Adrenal gland (tissue), 12 donors: ENCODE measurements around the gene FAM89B. TPM values are rescaled to one million over a fixed set of nuclear protein-coding genes. Genes with fewer than 3 reads are reported as not detected.

ENCODE experiments used
- DNase-seq, 7 donors: peaks; one replicate each; pipeline ENCODE4 v3.0.0-alpha.2; 2019 to 2020
- H3K27ac ChIP-seq, 5 donors: fragments of 200-600 bp; sonication (generic) in 4 of 5; 1 replicate in 3 of 5; 2 replicates in 2 of 5; pipeline versions ENCODE4 v1.5.1 to v1.8.0; 2016 to 2020; ENCODE audit warnings: mild to moderate bottlenecking in 1 of 5
- H3K27me3 ChIP-seq: fragments of 200-600 bp; 2 replicates; pipeline ENCODE4 v1.8.0; 2021
- H3K36me3 ChIP-seq, 2 donors: fragments of 200-600 bp; replicated peaks in 1 of 2; 1 replicate in 1 of 2; 2 replicates in 1 of 2; pipeline versions ENCODE4 v1.5.1 to v1.8.0; 2018 to 2022
- H3K4me1 ChIP-seq, 2 donors: fragments of 200-600 bp; replicated peaks in 1 of 2; 1 replicate in 1 of 2; 2 replicates in 1 of 2; pipeline versions ENCODE4 v1.5.1 to v1.8.0; 2018 to 2021
- H3K4me3 ChIP-seq, 4 donors: fragments of 200-600 bp; sonication (generic) in 3 of 4; one replicate each; pipeline ENCODE4 v1.5.1; 2016 to 2018
- H3K9me3 ChIP-seq, 3 donors: fragments of 200-600 bp; sonication (generic) in 1 of 3; replicated peaks in 1 of 3; 1 replicate in 2 of 3; 2 replicates in 1 of 3; pipeline versions ENCODE4 v1.5.1 to v1.8.0; 2016 to 2021
- POLR2A ChIP-seq, 2 donors: fragments of 450-650 bp; IDR thresholded peaks; one replicate each; pipeline ENCODE4 v1.6.1; 2017; ENCODE audit warnings: antibody characterized with exemption in 2 of 2, mild to moderate bottlenecking in 2 of 2, moderate library complexity in 1 of 2
- WGBS, 4 donors: extraction: QIAGEN DNeasy Blood & Tissue Kit in 2 of 4; methylation state at CpG; one replicate each; pipeline versions ENCODE4 v1.1.5 to v1.1.7; 2013 to 2017; 5-methylcytosine and 5-hydroxymethylcytosine counted together
- intact Hi-C, 2 donors: fragments of 100-400 bp; cut with DNase I; formaldehyde crosslinking; loops; one replicate each; pipeline versions ENCODE4 v1.14.1 to v1.15.0; 2022 to 2023
- polyA plus RNA-seq, 3 donors: library from polyadenylated mRNA; stranded (reverse); fragments of 200-250 nt in 2 of 3; fragments of 350-450 nt in 1 of 3; fragmentation: Illumina TruSeq in 1 of 3; extraction: RNeasy Lipid Tissue Mini Kit (QIAGEN cat#74804) in 1 of 3; gene quantifications; one replicate each; pipeline ENCODE4 v1.2.3, GENCODE V29; 2013 to 2014
- total RNA-seq, 9 donors: library from RNA; depleted of rRNA in 4 of 9; stranded (reverse); fragments of >200 nt in 4 of 9; fragments of 120-200 nt in 1 of 9; fragmentation: NEBNext Ultra II Directional in 1 of 9; extraction: Animal tissue kit (Norgen Biotek cat#: 25700) in 1 of 9; gene quantifications; one replicate each; pipeline versions ENCODE4 v1.1.0 to v1.2.4, GENCODE V29; 2013 to 2023
- TF ChIP-seq, protein P1 (sequence below), 6 experiments: fragments of 450-650 bp in 4 of 6; fragments of 200-600 bp in 2 of 6; sonication (generic) in 1 of 6; IDR thresholded peaks; 1 replicate in 5 of 6; 2 replicates in 1 of 6; pipeline versions ENCODE4 v1.5.1 to v1.8.0; 2016 to 2021; ENCODE audit warnings: antibody characterized with exemption in 6 of 6, mild to moderate bottlenecking in 2 of 6, moderate library complexity in 1 of 6
- donor health status: healthy with polysubstance abuse.
- donor health status: Bipolar disorder and iron deficiency.
- donor health status: DM: yes; HTN: yes; CAD: no.
- donor health status: DM: no; HTN: no; CAD: no.
- donor health status: DM: no; HTN: no; CAD: no.
- donor health status: DM: yes; HTN: yes; CAD: no.

FAM89B gene
- total and polyA plus RNA-seq, 12 donors: 7.0 to 77.1 (median 45.9) TPM

DNA sequence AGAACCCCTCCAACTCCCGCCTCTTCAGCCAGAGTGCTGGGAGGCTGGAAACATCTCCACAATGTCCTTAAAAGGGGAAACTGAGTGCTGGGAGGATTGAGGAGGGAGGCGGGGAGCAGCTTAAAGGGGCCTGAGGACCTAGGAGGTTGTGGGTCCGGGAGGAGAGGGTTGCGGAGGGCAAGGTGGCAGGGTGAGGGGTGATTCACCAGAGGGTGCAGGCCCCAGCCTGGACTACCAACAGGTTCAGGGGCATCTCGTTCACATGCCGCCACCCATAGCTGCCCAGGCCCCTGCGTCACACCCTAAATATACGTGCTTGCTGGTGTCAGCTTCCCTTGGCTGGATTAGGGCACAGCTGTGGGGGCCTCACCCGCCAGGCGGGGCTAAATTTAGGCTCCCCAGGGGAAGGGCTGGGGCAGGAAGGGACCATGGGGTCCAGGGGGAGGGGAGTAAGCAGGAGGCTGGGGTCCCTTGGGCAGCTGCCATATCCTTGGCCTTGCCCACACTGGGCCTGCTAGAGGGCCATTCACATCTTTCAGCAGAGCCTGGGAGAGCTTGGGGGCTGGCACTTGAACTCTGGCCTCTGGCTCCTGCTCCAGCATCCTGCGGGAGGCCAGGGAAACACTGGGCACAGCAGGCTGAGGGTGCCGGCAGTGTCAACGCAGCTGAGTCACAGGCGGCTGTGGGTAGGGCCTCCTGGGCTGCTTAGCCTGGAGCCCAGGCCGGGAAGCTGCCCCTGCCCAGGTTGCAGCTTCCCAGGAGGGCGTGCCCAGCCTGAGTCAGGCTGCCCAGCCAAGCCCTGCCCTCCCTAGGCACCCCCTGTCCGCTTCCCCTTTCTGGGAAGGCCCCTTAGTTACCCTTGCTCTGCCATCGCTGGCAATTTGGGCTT, 4.8 kb downstream of the FAM89B start:
- no peak for TF ChIP-seq POLR2A (IDR thresholded peaks at IDR 0.05)
- H3K4me1 ChIP-seq: peaks cover 25 to 43% of the 10 kb centered on the region in 2 donors
- H3K27me3 ChIP-seq: no peaks in the 10 kb centered on the region
- intact Hi-C loops: no loop called here
- H3K4me3 ChIP-seq: peak overlapping the region in 2 of 4 donors; percentile 29 to 63
- 44 to 51% (median 45%) methylated on average over 10 to 18 of the region's 18 CpGs for WGBS, 4 donors
- H3K36me3 ChIP-seq: peaks cover 0 to 30% of the 10 kb centered on the region in 2 donors
- DNase-seq: peak in 6 of 7 donors; percentile 72 to 81 (median 79)
- no peaks in the 10 kb centered on the region for H3K9me3 ChIP-seq
- peak overlapping the region; percentile 11 to 96 (median 79) for H3K27ac ChIP-seq

DNA sequence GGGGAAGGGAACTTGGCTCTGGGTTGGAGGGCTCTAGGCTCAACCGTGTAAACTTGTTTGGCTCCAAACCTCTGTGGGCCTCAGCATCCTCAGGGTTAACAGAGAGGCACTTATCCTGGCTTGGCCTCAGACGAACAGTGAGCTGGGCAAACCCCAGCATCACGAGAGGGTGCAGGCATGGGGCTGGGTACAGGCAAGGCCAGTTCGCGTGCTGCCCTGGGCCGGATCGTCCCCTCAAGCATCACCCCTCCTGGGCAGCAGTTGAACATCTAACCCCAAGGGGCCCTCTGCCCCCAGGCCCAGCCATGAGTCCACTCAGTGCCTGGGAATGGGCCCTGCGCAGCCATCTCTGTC, 5.4 kb downstream of the FAM89B start:
- intact Hi-C loops: no loop called here
- H3K36me3 ChIP-seq: peaks cover 0 to 30% of the 10 kb centered on the region in 2 donors
- WGBS, 4 donors: 53 to 76% (median 59%) methylated on average over 4 to 8 of the region's 8 CpGs
- no peak for TF ChIP-seq POLR2A (IDR thresholded peaks at IDR 0.05)
- TF ChIP-seq, protein P1, sequence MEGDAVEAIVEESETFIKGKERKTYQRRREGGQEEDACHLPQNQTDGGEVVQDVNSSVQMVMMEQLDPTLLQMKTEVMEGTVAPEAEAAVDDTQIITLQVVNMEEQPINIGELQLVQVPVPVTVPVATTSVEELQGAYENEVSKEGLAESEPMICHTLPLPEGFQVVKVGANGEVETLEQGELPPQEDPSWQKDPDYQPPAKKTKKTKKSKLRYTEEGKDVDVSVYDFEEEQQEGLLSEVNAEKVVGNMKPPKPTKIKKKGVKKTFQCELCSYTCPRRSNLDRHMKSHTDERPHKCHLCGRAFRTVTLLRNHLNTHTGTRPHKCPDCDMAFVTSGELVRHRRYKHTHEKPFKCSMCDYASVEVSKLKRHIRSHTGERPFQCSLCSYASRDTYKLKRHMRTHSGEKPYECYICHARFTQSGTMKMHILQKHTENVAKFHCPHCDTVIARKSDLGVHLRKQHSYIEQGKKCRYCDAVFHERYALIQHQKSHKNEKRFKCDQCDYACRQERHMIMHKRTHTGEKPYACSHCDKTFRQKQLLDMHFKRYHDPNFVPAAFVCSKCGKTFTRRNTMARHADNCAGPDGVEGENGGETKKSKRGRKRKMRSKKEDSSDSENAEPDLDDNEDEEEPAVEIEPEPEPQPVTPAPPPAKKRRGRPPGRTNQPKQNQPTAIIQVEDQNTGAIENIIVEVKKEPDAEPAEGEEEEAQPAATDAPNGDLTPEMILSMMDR (IDR thresholded peaks at IDR 0.05): no peak
- H3K4me1 ChIP-seq: peaks cover 24 to 41% of the 10 kb centered on the region in 2 donors
- H3K27me3 ChIP-seq: no peaks in the 10 kb centered on the region
- H3K27ac ChIP-seq: peak overlapping the region in 3 of 5 donors; percentile 71 to 96 (median 94)
- DNase-seq: no peak
- no peaks in the 10 kb centered on the region for H3K9me3 ChIP-seq
- H3K4me3 ChIP-seq: peak overlapping the region in 1 of 4 donors; percentile 63

DNA sequence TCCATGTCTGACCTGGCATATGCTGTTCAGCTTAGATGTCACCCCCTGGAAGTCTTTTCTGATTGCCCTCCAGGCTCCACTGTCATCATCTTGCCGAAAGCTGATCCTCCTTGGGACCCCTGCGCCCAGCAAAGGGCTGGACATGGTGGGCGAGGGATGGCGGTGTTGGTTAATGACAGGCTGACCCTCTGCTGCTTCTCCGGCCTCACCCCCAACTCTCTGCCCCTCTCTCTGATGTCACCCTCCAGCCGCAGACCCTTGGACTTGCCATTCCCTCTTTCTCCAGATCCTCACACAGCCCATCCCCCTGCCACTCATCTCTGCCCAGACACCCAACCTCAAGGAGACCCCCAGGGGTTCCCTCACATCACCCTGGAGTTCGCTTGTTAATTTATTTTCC, 5.8 kb downstream of the FAM89B start:
- no peak for TF ChIP-seq POLR2A (IDR thresholded peaks at IDR 0.05)
- Histone ChIP-seq H3K27ac (peak overlapping the region in 2 of 5 donors; percentile 94 to 96), H3K4me1 (peaks cover 20 to 39% of the 10 kb centered on the region in 2 donors), H3K27me3 (no peaks in the 10 kb centered on the region), H3K4me3 (no peak overlapping the region), H3K36me3 (peaks cover 0 to 30% of the 10 kb centered on the region in 2 donors), H3K9me3 (no peaks in the 10 kb centered on the region)
- no peak for DNase-seq
- intact Hi-C loops: no loop called here
- 83 to 91% (median 90%) methylated on average over 7 of the region's 7 CpGs for WGBS, 4 donors

DNA sequence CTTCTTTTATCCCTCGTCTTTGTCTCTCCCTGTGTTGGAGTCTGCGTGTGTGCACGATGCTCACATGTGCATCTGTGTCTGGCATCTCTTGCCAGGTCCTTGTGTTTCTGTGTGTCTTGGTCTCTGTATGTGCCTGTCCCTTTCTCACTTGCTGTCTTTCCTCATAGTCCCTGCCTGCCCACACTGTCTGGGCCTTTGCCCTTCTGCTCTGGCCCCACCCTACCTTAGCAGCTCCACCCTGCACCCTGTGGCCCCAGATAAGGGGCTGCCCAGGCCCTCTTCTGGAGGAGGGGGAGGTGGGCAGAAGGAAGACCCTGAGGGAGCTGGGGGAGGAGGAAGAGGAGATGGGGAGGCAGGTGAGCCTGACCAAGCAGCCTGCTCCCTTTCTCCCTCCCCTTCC, 6.3 kb downstream of the FAM89B start:
- H3K9me3 ChIP-seq: no peaks in the 10 kb centered on the region
- H3K27me3 ChIP-seq: no peaks in the 10 kb centered on the region
- DNase-seq: no peak
- peaks cover 15 to 33% of the 10 kb centered on the region in 2 donors for H3K4me1 ChIP-seq
- H3K36me3 ChIP-seq: peaks cover 0 to 27% of the 10 kb centered on the region in 2 donors
- no peak overlapping the region for H3K4me3 ChIP-seq
- WGBS, 4 donors: 76 to 87% (median 84%) methylated on average over 3 of the region's 3 CpGs
- intact Hi-C loops: no loop called here
- no peak for TF ChIP-seq POLR2A (IDR thresholded peaks at IDR 0.05)
- TF ChIP-seq, protein P1 (IDR thresholded peaks at IDR 0.05): no peak
- H3K27ac ChIP-seq: no peak overlapping the region

DNA sequence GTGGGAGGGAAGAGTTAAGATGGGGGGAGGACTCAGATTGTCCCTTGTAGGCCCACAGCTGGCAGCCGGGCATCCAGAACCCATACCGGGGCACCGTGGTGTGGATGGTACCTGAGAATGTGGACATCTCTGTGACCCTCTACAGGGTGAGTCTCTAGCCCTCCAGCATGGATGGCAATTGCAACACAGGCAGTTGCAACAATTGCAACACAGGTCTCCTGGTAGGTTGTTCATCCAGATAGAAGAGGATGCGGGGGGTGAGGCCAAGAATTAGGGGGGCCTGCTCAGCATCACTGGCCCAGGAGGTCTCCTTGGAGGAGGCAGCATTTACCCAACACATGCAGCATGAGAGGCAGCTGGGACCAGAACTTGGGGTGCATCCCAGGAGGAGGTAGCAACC, 7.0 kb downstream of the FAM89B start:
- intact Hi-C loops: no loop called here
- DNase-seq: no peak
- Histone ChIP-seq H3K27me3 (no peaks in the 10 kb centered on the region), H3K4me3 (no peak overlapping the region), H3K36me3 (peaks cover 0 to 27% of the 10 kb centered on the region in 2 donors), H3K4me1 (peaks cover 11 to 30% of the 10 kb centered on the region in 2 donors), H3K9me3 (no peaks in the 10 kb centered on the region), H3K27ac (no peak overlapping the region)
- WGBS, 4 donors: 83 to 100% (median 90%) methylated on average over 1 to 4 of the region's 4 CpGs
- no peak for TF ChIP-seq POLR2A (IDR thresholded peaks at IDR 0.05)
- TF ChIP-seq, protein P1 (IDR thresholded peaks at IDR 0.05): no peak
